ENCODE results near the gene FOS. TPM values are rescaled to one million over a fixed set of nuclear protein-coding genes. Genes with fewer than 3 reads are reported as not detected.

The FOS gene
- total and polyA plus RNA-seq, 4 donors, result 63.7 to 879 (median 131) TPM

GRCh38 chr14:75268633-75269550 is 9.7 kb upstream of the FOS start:
- Histone ChIP-seq H3K9ac (ENCODE audit: insufficient read depth in 1 of 2, low read length in 2 of 2) (no peak overlapping the region), H3K36me3 (ENCODE audit: control insufficient read depth in 4 of 4, insufficient read depth in 4 of 4, low read length in 4 of 4) (no peaks in the 10 kb centered on the region), H3K27ac (ENCODE audit: low read depth in 1 of 2, low read length in 1 of 2) (no peak overlapping the region), H3K9me3 (ENCODE audit: control insufficient read depth in 4 of 4, insufficient read depth in 3 of 4, low read length in 3 of 4) (peaks cover 0 to 1% (median 0%) of the 10 kb centered on the region in 4 donors), H3K4me1 (ENCODE audit: control insufficient read depth in 5 of 5, insufficient read depth in 5 of 5, low read length in 5 of 5) (peaks cover 0 to 23% (median 8%) of the 10 kb centered on the region in 5 donors), H3K27me3 (ENCODE audit: control insufficient read depth in 3 of 3, insufficient read depth in 3 of 3, low read length in 2 of 3) (peaks cover 0 to 2% (median 0%) of the 10 kb centered on the region in 3 donors), H3K4me3 (no peak overlapping the region)
- 53 to 67% methylated on average over 7 of the region's 7 CpGs for WGBS, 2 donors
- ATAC-seq (ENCODE audit: insufficient read depth, low FRiP score) (no peak), DNase-seq (peak in 1 of 3 donors; percentile 25)
- TF ChIP-seq CTCF (IDR thresholded peaks at IDR 0.05; ENCODE audit: control extremely low read depth, extremely low read depth), result no peak

DNA sequence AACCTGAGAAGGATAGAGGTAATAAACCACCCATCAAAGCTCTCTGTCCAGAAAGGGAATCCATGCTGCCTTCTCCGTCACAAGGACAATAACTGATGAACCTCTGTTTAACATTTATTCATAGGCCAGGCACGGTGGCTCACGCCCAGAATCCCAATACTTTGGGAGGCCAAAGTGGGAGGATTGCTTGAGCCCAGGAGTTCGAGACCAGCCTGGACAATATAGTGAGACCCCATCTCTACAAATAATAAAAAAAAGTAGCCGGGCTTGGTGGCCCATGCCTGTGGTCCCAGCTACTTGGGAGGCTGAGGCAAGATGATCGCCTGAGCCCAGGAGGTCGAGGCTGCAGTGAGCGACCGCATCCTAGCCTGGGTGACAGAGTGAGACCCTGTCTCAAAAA is 7.1 kb upstream of the FOS start:
- no peak for TF ChIP-seq CTCF (IDR thresholded peaks at IDR 0.05; ENCODE audit: control extremely low read depth, extremely low read depth)
- Histone ChIP-seq H3K4me3 (no peak overlapping the region), H3K36me3 (ENCODE audit: control insufficient read depth in 4 of 4, insufficient read depth in 4 of 4, low read length in 4 of 4) (no peaks in the 10 kb centered on the region), H3K27me3 (ENCODE audit: control insufficient read depth in 3 of 3, insufficient read depth in 3 of 3, low read length in 2 of 3) (peaks cover 0 to 12% (median 3%) of the 10 kb centered on the region in 3 donors), H3K4me1 (ENCODE audit: control insufficient read depth in 5 of 5, insufficient read depth in 5 of 5, low read length in 5 of 5) (peaks cover 0 to 35% (median 8%) of the 10 kb centered on the region in 5 donors), H3K9ac (ENCODE audit: insufficient read depth in 1 of 2, low read length in 2 of 2) (no peak overlapping the region), H3K27ac (ENCODE audit: low read depth in 1 of 2, low read length in 1 of 2) (no peak overlapping the region), H3K9me3 (ENCODE audit: control insufficient read depth in 4 of 4, insufficient read depth in 3 of 4, low read length in 3 of 4) (no peaks in the 10 kb centered on the region)
- ATAC-seq (ENCODE audit: insufficient read depth, low FRiP score) (no peak), DNase-seq (no peak)
- 97% methylated on average over 9 of the region's 9 CpGs for WGBS, 2 donors

GRCh38 chr14:75273272-75274049 is 5.2 kb upstream of the FOS start:
- Histone ChIP-seq H3K4me3 (no peak overlapping the region), H3K27ac (ENCODE audit: low read depth in 1 of 2, low read length in 1 of 2) (peak overlapping the region in 1 of 2 donors; percentile 26), H3K36me3 (ENCODE audit: control insufficient read depth in 4 of 4, insufficient read depth in 4 of 4, low read length in 4 of 4) (no peaks in the 10 kb centered on the region), H3K9ac (ENCODE audit: insufficient read depth in 1 of 2, low read length in 2 of 2) (no peak overlapping the region), H3K27me3 (ENCODE audit: control insufficient read depth in 3 of 3, insufficient read depth in 3 of 3, low read length in 2 of 3) (peaks cover 0 to 12% (median 3%) of the 10 kb centered on the region in 3 donors), H3K4me1 (ENCODE audit: control insufficient read depth in 5 of 5, insufficient read depth in 5 of 5, low read length in 5 of 5) (peaks cover 0 to 35% (median 8%) of the 10 kb centered on the region in 5 donors), H3K9me3 (ENCODE audit: control insufficient read depth in 4 of 4, insufficient read depth in 3 of 4, low read length in 3 of 4) (no peaks in the 10 kb centered on the region)
- ATAC-seq (ENCODE audit: insufficient read depth, low FRiP score), result no peak
- peak; percentile 89 to 95 (median 95) for DNase-seq
- no peak for TF ChIP-seq CTCF (IDR thresholded peaks at IDR 0.05; ENCODE audit: control extremely low read depth, extremely low read depth)
- WGBS, 2 donors, result 63 to 67% methylated on average over 13 of the region's 13 CpGs
